Neural progenitor cell (in vitro differentiated cells): Measurements from ENCODE around the gene DPP7.

Source experiments
- EZH2phosphoT487 ChIP-seq: fragments of 200-600 bp; sonication (generic); IDR thresholded peaks from 2 replicates; pipeline ENCODE4 v1.6.1; 2017; ENCODE audit warnings: antibody characterized with exemption
- TF ChIP-seq, protein P1 (sequence below): fragments of 200-600 bp; sonication (generic); IDR thresholded peaks from 2 replicates; pipeline ENCODE4 v1.5.1; 2017; ENCODE audit warnings: antibody characterized with exemption, mild to moderate bottlenecking

DNA sequence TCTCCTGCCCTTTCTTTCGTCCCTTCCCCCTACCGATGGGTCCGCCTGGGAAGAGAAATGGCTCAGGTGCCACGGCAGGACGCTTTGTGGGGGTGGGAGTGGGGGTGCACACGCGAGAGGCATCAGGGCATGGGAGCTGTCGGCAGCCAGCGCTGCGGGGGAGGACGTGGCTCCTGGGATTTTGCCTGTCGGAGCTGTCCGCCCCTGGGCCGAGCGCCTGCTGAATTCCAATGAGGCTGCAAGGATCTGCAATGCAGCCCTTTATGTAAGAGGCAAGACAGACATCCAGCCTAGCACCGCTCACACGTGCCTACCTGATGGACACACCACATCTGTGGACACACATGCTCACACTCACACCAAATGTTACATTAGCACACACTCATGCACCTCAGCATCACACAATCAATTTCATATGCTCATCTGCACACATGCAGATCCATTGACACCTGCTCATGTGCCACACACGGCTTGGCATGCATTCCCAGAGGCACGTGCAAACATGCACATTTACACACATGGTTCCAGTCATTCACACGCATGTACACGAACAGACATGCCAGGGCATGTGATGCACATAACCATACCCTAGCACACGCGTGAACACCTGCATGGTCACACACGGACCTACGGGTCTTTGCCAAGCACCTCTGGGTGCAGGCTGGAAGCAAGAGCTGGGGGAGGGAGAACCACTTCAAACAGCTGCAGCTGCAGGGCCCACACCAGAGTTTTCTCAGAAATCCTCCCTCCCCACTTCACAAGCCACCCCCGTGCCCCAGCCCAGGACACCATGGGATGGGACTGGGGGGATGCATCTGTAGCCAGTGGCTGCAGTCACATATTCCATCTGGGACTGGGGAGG, 25.8 kb upstream of the DPP7 start:
- TF ChIP-seq, protein P1, sequence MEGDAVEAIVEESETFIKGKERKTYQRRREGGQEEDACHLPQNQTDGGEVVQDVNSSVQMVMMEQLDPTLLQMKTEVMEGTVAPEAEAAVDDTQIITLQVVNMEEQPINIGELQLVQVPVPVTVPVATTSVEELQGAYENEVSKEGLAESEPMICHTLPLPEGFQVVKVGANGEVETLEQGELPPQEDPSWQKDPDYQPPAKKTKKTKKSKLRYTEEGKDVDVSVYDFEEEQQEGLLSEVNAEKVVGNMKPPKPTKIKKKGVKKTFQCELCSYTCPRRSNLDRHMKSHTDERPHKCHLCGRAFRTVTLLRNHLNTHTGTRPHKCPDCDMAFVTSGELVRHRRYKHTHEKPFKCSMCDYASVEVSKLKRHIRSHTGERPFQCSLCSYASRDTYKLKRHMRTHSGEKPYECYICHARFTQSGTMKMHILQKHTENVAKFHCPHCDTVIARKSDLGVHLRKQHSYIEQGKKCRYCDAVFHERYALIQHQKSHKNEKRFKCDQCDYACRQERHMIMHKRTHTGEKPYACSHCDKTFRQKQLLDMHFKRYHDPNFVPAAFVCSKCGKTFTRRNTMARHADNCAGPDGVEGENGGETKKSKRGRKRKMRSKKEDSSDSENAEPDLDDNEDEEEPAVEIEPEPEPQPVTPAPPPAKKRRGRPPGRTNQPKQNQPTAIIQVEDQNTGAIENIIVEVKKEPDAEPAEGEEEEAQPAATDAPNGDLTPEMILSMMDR: no peak
- TF ChIP-seq EZH2phosphoT487: peak; percentile 24
